Measurements from ENCODE around the gene CFDP1. TPM values are rescaled to one million over a fixed set of nuclear protein-coding genes. Genes with fewer than 3 reads are reported as not detected.

The CFDP1 gene
- total and polyA plus RNA-seq, 2 of the 13 experiments (the other 11 are each of a cell fraction or from before 2014, with no cell fraction given): 78.6 to 153 TPM

- TF ChIP-seq ZHX2 (IDR thresholded peaks at IDR 0.05; ENCODE audit: low read depth) (no peak), ZHX2 (CRISPR knock-in tag; IDR thresholded peaks at IDR 0.05; ENCODE audit: borderline replicate concordance) (no peak), SYNCRIP (IDR thresholded peaks at IDR 0.05; ENCODE audit: insufficient read depth, low read depth, low read length) (no peak), ZNF562 (CRISPR knock-in tag; IDR thresholded peaks at IDR 0.05; ENCODE audit: borderline replicate concordance) (no peak), PHF8 (CRISPR knock-in tag; IDR thresholded peaks at IDR 0.05) (no peak), BRD4 (CRISPR knock-in tag; IDR thresholded peaks at IDR 0.05) (no peak), DNMT1 (CRISPR knock-in tag; IDR thresholded peaks at IDR 0.05) (no peak), RERE (CRISPR knock-in tag; IDR thresholded peaks at IDR 0.05; ENCODE audit: low read depth) (peak; percentile 70; the same call in 1 of the 2 replicates), KDM5A (IDR thresholded peaks at IDR 0.05; ENCODE audit: borderline replicate concordance, low read length) (no peak; the same call in 1 of the 2 replicates), NR2F1 (CRISPR knock-in tag; IDR thresholded peaks at IDR 0.05) (peak; percentile 69 to 79), ARNTL (CRISPR knock-in tag; IDR thresholded peaks at IDR 0.05) (peak; percentile 39; the same call in 1 of the 2 replicates), SP140L (CRISPR knock-in tag; IDR thresholded peaks at IDR 0.05; ENCODE audit: borderline replicate concordance) (no peak), JARID2 (CRISPR knock-in tag; IDR thresholded peaks at IDR 0.05; ENCODE audit: insufficient replicate concordance) (no peak), ZNF652 (CRISPR knock-in tag; IDR thresholded peaks at IDR 0.05; ENCODE audit: borderline replicate concordance, low read depth) (no peak), ZNF3 (CRISPR knock-in tag; IDR thresholded peaks at IDR 0.05) (no peak), FOSL2 (CRISPR knock-in tag; IDR thresholded peaks at IDR 0.05) (peak; percentile 90), ZNF572 (CRISPR knock-in tag; IDR thresholded peaks at IDR 0.05) (no peak), ZNF543 (CRISPR knock-in tag; IDR thresholded peaks at IDR 0.05) (peak; percentile 61; the same call in 1 of the 2 replicates)
- TF ChIP-seq, protein P1, sequence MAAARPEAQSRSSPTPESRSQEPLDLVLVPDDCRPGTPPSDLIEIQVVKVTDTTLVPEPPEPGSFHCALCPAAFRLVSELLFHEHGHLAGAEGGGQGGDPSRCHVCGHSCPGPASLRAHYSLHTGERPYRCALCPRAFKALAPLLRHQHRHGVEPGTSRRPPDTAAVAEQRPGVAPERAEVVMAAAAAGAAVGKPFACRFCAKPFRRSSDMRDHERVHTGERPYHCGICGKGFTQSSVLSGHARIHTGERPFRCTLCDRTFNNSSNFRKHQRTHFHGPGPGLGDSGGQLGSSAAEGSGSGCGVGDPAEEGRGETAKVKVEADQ (CRISPR knock-in tag; IDR thresholded peaks at IDR 0.05; ENCODE audit: borderline replicate concordance): no peak
These were observed 123.3 kb downstream of the CFDP1 start (continued) for GRCh38 chr16:75309899-75310430.

Measured in HepG2 (cell line).